ENCODE results near the gene SCN8A. TPM values are rescaled to one million over a fixed set of nuclear protein-coding genes. Genes with fewer than 3 reads are reported as not detected.

The SCN8A gene
- total and polyA plus RNA-seq, 2 experiments from 2014 or later, result 0.88 to 3.7 TPM

DNA sequence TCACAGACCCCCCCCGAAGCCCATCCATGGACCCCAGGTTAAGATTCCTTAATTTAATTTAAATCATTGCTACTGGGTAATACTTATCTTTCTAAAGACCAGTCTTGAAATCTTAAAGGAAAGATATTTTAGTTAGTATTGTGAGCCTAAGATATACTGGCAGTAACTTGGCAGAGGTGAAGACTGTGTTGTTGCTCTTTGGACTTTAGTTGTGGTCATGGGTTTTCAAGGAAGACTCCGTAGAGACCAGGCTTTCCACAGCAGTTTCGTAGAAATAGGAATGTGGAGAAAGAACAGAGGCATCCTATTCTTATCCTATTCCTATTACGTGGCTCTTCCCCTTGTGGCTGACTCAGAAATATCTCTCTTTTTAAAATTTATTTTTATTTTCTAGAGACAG is 99.0 kb downstream of the SCN8A start:
- peaks cover 18% of the 10 kb centered on the region for H3K4me1 ChIP-seq (ENCODE audit: low read depth)
- no peaks in the 10 kb centered on the region for H3K9me3 ChIP-seq (ENCODE audit: low read depth)
- no peaks in the 10 kb centered on the region for H3K27me3 ChIP-seq
- no peak overlapping the region for H3K27ac ChIP-seq
- TF ChIP-seq, protein P1, sequence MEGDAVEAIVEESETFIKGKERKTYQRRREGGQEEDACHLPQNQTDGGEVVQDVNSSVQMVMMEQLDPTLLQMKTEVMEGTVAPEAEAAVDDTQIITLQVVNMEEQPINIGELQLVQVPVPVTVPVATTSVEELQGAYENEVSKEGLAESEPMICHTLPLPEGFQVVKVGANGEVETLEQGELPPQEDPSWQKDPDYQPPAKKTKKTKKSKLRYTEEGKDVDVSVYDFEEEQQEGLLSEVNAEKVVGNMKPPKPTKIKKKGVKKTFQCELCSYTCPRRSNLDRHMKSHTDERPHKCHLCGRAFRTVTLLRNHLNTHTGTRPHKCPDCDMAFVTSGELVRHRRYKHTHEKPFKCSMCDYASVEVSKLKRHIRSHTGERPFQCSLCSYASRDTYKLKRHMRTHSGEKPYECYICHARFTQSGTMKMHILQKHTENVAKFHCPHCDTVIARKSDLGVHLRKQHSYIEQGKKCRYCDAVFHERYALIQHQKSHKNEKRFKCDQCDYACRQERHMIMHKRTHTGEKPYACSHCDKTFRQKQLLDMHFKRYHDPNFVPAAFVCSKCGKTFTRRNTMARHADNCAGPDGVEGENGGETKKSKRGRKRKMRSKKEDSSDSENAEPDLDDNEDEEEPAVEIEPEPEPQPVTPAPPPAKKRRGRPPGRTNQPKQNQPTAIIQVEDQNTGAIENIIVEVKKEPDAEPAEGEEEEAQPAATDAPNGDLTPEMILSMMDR (IDR thresholded peaks at IDR 0.05; ENCODE audit: low read depth, low read length), result no peak
- DNase-seq (ENCODE audit: low read depth in 1 of 2, low spot score in 1 of 2), result no peak
- H3K4me3 ChIP-seq, result no peak overlapping the region
- H3K36me3 ChIP-seq, result no peaks in the 10 kb centered on the region

DNA sequence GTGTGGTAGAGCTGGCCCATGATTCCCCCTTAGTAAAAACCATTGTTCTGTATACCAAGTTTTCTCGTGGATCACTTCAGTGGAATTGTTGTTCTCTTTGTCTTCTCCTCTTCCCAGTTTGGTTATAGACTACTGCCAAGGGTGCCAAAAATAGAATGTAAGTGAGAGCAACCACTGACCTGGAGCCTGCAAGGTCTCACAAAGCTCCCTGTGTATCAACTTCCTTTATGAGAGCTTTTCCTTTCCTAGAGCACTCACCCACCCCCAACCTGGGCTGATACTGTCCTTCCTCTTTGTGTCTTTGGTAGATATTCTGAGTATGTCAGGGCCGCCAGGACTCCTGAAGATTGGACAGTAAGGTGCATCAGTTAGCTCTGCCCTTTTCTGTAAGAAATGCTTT is 101.0 kb downstream of the SCN8A start:
- no peaks in the 10 kb centered on the region for H3K27me3 ChIP-seq
- peaks cover 18% of the 10 kb centered on the region for H3K4me1 ChIP-seq (ENCODE audit: low read depth)
- TF ChIP-seq, protein P1 (IDR thresholded peaks at IDR 0.05; ENCODE audit: low read depth, low read length), result no peak
- DNase-seq (ENCODE audit: low read depth in 1 of 2, low spot score in 1 of 2), result peak in 1 of 2 donors; percentile 43
- H3K4me3 ChIP-seq, result no peak overlapping the region
- H3K27ac ChIP-seq, result peak overlapping the region; percentile 52
- H3K9me3 ChIP-seq (ENCODE audit: low read depth), result no peaks in the 10 kb centered on the region
- no peaks in the 10 kb centered on the region for H3K36me3 ChIP-seq

DNA sequence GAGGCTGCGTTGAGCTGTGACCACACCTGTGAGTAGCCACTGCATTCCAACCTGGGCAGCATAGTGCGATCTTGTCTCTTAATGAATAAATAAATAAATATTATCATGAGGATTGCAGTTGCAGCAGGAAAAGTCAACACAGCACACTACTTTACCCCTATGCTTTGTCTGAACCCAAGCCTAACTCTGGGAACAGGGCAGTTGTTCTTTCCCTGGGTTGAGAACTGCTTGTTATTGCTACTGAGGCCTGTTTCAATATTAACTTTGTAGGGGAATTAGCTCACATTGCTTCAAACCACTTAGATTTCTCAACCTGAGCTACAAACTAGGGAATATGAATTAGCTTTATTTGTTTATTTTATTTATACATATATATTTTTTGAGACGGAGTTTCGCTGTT is 102.5 kb downstream of the SCN8A start:
- H3K4me1 ChIP-seq (ENCODE audit: low read depth), result peaks cover 18% of the 10 kb centered on the region
- no peak for DNase-seq (ENCODE audit: low read depth in 1 of 2, low spot score in 1 of 2)
- TF ChIP-seq, protein P1 (IDR thresholded peaks at IDR 0.05; ENCODE audit: low read depth, low read length), result no peak
- no peaks in the 10 kb centered on the region for H3K9me3 ChIP-seq (ENCODE audit: low read depth)
- H3K27me3 ChIP-seq, result no peaks in the 10 kb centered on the region
- no peak overlapping the region for H3K4me3 ChIP-seq
- H3K27ac ChIP-seq, result no peak overlapping the region
- no peaks in the 10 kb centered on the region for H3K36me3 ChIP-seq

DNA sequence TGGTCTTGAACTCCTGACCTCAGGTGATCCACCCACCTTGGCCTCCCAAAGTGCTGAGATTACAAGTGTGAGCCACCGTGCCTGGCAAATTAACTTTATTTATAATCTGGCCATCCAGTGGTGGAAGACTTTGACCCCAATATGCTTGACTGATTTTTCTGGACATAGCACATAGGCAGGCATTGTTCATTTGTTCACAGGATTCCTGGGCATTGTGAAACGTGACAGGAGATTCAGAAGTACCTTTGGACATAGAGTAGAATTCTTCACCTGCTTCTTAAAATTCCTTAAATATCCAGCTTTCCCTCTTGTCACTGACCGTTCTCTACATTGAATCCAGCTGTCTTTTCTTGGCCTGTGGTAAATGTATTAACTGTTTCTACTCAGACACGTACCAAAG is 103.1 kb downstream of the SCN8A start:
- TF ChIP-seq, protein P1 (IDR thresholded peaks at IDR 0.05; ENCODE audit: low read depth, low read length), result no peak
- Histone ChIP-seq H3K27me3 (no peaks in the 10 kb centered on the region), H3K4me1 (ENCODE audit: low read depth) (peaks cover 18% of the 10 kb centered on the region), H3K27ac (no peak overlapping the region), H3K4me3 (no peak overlapping the region), H3K36me3 (no peaks in the 10 kb centered on the region), H3K9me3 (ENCODE audit: low read depth) (no peaks in the 10 kb centered on the region)
- DNase-seq (ENCODE audit: low read depth in 1 of 2, low spot score in 1 of 2), result no peak

DNA sequence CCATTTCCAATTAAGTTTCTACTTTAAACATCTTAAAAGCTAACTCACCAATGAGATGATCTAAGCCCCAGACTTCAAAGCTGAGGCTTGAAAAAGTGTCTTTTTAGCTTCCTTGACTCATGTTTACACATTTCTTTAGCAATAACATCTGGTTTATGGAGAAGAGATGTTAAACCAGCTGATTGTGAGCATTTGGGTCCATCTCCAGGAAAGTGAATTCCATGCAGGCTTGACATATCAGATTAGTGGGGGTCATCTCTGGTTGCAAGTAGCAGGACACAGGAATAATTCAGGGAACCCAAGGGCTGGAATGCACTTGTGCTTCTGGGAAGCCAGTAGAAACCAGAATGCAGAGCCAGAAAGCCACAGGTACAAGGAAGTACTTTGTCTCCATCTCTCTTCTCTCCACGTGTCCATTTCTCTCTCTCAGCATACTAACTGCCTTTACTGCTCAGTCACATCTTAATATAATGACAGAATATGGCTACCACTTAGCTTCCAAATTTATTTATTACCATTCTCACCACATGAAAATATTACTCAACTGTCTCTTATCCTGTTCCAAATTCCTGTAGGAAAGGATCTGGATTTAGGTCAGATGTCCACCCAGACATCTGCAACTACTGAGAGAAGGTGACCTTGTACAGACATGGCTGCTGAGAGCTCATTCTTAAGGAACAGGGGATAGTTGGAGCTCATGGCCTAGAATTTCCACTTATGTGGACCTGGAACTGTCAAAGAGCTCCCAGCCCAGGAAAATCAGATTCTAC is 104.4 kb downstream of the SCN8A start:
- H3K27ac ChIP-seq, result no peak overlapping the region
- H3K9me3 ChIP-seq (ENCODE audit: low read depth), result no peaks in the 10 kb centered on the region
- no peaks in the 10 kb centered on the region for H3K27me3 ChIP-seq
- no peak for DNase-seq (ENCODE audit: low read depth in 1 of 2, low spot score in 1 of 2)
- no peaks in the 10 kb centered on the region for H3K36me3 ChIP-seq
- TF ChIP-seq, protein P1 (IDR thresholded peaks at IDR 0.05; ENCODE audit: low read depth, low read length), result no peak
- H3K4me1 ChIP-seq (ENCODE audit: low read depth), result peaks cover 18% of the 10 kb centered on the region
- no peak overlapping the region for H3K4me3 ChIP-seq

All from cardiac muscle cell (in vitro differentiated cells and primary cell).